Measurements from ENCODE around the gene GREB1. TPM values are rescaled to one million over a fixed set of nuclear protein-coding genes. Genes with fewer than 3 reads are reported as not detected.
"Not testable (repeated sequence)": the region's sequence is repeated elsewhere in the genome, so short reads cannot be mapped to it uniquely, and the experiment has no call there.

The GREB1 gene
- total RNA-seq, 4 donors from 2014 or later, result 3.1 to 8.8 (median 6.5) TPM

DNA sequence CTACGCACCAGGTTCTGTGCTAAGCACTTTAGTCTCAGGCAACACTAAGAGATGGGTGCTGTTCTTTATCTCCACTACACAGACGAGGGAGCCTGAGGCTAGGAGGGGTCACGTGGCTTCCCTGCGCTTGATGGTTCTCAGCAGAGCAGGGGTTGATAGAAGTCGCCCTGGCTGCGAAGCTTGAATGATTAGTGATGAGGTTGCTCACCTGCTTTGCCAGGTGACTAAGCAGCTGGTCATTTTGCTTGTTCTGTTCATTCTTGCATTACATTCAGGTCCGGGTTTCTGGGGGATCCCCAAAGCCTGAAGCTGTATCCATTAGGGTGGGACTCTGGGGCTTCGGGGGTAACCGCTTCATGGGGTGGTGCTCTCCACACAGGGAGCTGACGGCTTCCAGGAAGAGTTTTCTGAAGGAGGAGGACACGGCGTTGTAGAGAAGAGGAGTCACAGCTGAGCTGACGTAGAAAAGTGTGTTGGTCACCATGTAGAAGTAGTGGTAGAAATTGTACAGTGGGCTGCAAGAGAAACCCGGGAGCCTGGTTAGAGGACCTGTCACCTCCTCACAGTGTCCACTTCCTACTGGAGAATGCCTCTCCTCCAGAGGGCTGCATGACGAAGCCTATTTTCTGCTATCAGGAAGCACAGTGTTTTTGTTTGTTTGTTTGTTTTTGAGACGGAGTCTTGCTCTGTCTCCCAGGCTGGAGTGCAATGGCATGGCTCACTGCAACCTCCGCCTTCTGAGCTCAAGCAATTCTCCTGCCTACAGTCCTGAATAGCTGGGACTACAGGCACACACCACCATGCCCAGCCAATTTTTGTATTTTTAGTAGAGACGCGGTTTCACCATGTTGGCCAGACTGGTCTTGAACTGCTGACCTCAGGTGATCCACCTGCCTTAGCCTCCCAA lies 124.6 kb downstream of the GREB1 start:
- H3K4me3 ChIP-seq, result no peak overlapping the region
- no peaks in the 10 kb centered on the region for H3K36me3 ChIP-seq
- peaks cover 0 to 13% (median 0%) of the 10 kb centered on the region in 3 donors for H3K9me3 ChIP-seq
- TF ChIP-seq POLR2AphosphoS5 (IDR thresholded peaks at IDR 0.05) (no peak), POLR2A (IDR thresholded peaks at IDR 0.05) (no peak), EP300 (IDR thresholded peaks at IDR 0.05) (no peak)
- TF ChIP-seq, protein P1, sequence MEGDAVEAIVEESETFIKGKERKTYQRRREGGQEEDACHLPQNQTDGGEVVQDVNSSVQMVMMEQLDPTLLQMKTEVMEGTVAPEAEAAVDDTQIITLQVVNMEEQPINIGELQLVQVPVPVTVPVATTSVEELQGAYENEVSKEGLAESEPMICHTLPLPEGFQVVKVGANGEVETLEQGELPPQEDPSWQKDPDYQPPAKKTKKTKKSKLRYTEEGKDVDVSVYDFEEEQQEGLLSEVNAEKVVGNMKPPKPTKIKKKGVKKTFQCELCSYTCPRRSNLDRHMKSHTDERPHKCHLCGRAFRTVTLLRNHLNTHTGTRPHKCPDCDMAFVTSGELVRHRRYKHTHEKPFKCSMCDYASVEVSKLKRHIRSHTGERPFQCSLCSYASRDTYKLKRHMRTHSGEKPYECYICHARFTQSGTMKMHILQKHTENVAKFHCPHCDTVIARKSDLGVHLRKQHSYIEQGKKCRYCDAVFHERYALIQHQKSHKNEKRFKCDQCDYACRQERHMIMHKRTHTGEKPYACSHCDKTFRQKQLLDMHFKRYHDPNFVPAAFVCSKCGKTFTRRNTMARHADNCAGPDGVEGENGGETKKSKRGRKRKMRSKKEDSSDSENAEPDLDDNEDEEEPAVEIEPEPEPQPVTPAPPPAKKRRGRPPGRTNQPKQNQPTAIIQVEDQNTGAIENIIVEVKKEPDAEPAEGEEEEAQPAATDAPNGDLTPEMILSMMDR (IDR thresholded peaks at IDR 0.05), result no peak
- WGBS, 2 donors (ENCODE audit: low coverage in 1 of 2), result 74 to 100% methylated on average over 1 to 14 of the region's 19 CpGs
- H3K27me3 ChIP-seq, result peaks cover 40% of the 10 kb centered on the region
- no peak overlapping the region for H3K27ac ChIP-seq
- ATAC-seq, result no peak
- H3K4me1 ChIP-seq, result no peaks in the 10 kb centered on the region

DNA sequence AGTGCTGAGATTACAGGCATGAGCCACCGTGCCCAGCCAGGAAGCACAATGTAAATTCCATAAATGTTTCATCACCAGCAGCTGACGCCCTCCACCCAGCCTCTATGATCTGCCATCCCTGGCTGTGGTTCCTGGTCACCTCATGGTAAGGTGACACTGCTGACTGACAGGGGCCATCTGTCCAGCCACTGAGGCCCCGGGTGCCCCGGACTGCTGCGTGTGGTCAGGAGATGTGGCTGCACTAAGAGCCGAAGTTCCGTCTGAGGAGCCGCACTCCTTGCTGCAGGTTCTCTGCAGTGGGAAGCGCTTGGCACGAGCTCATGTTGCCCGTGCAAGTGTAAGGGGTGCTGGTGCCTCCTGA lies 125.2 kb downstream of the GREB1 start:
- H3K27ac ChIP-seq, result no peak overlapping the region
- no peak overlapping the region for H3K4me3 ChIP-seq
- WGBS, 2 donors (ENCODE audit: low coverage in 1 of 2), result no CpG with 5 or more reads among the region's 11 CpGs
- ATAC-seq, result no peak
- peaks cover 0 to 13% (median 0%) of the 10 kb centered on the region in 3 donors for H3K9me3 ChIP-seq
- TF ChIP-seq, protein P1 (IDR thresholded peaks at IDR 0.05), result no peak
- TF ChIP-seq POLR2A (IDR thresholded peaks at IDR 0.05) (no peak), POLR2AphosphoS5 (IDR thresholded peaks at IDR 0.05) (no peak), EP300 (IDR thresholded peaks at IDR 0.05) (no peak)
- H3K4me1 ChIP-seq, result no peaks in the 10 kb centered on the region
- H3K36me3 ChIP-seq, result no peaks in the 10 kb centered on the region
- H3K27me3 ChIP-seq, result peaks cover 40% of the 10 kb centered on the region

DNA sequence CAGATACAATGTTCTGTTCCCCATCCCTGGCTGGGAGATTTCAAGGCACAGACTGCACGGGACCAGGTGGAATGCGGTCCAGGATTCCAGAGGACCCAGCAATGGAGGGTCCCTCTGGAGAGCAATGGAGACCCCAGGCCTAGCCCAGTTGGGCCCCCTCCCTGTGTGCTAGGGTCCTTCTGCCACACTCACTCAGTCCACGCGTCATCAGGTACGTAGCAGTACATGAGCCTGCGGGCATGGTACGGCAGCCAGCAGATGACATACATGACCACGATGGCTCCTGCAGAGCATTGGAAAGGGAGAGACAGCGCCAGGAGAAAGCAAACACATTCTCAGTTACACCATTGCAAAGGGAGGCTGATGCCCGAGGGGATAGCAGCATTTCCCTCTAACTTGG lies 126.0 kb downstream of the GREB1 start:
- peaks cover 0 to 13% (median 0%) of the 10 kb centered on the region in 3 donors for H3K9me3 ChIP-seq
- H3K4me3 ChIP-seq, result no peak overlapping the region
- no peak overlapping the region for H3K27ac ChIP-seq
- ATAC-seq, result no peak
- no peaks in the 10 kb centered on the region for H3K4me1 ChIP-seq
- peaks cover 40% of the 10 kb centered on the region for H3K27me3 ChIP-seq
- WGBS, 2 donors (ENCODE audit: low coverage in 1 of 2), result 89 to 100% methylated on average over 1 to 5 of the region's 10 CpGs
- TF ChIP-seq EP300 (IDR thresholded peaks at IDR 0.05) (no peak), POLR2A (IDR thresholded peaks at IDR 0.05) (no peak), POLR2AphosphoS5 (IDR thresholded peaks at IDR 0.05) (no peak)
- TF ChIP-seq, protein P1 (IDR thresholded peaks at IDR 0.05), result no peak
- H3K36me3 ChIP-seq, result no peaks in the 10 kb centered on the region

DNA sequence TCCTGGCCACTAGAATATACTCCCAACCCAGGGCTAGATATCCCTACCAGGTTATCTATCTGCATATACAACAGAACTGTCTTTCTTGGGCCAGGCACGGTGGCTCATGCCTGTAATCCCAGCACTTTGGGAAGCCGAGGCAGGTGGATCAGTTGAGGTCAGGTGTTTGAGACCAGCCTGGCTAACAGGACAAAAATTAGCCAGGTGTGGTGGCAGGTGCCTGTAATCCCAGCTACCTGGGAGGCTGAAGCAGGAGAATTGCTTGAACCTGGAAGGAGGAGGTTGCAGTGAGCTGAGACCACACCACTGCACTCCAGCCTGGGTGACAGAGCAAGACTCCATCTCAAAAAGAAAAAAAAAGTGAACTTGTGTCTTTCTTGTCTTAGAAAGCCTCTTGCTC lies 126.6 kb downstream of the GREB1 start:
- ATAC-seq, H3K4me1 ChIP-seq, H3K4me3 ChIP-seq, H3K27ac ChIP-seq, H3K36me3 ChIP-seq: not testable (repeated sequence)
- Histone ChIP-seq H3K27me3 (peaks cover 40% of the 10 kb centered on the region), H3K9me3 (peaks cover 0 to 13% (median 0%) of the 10 kb centered on the region in 3 donors)
- 67% methylated on average over 1 of the region's 2 CpGs; no CpG with 5 or more reads in 1 of the 2 donors for WGBS, 2 donors (ENCODE audit: low coverage in 1 of 2)

DNA sequence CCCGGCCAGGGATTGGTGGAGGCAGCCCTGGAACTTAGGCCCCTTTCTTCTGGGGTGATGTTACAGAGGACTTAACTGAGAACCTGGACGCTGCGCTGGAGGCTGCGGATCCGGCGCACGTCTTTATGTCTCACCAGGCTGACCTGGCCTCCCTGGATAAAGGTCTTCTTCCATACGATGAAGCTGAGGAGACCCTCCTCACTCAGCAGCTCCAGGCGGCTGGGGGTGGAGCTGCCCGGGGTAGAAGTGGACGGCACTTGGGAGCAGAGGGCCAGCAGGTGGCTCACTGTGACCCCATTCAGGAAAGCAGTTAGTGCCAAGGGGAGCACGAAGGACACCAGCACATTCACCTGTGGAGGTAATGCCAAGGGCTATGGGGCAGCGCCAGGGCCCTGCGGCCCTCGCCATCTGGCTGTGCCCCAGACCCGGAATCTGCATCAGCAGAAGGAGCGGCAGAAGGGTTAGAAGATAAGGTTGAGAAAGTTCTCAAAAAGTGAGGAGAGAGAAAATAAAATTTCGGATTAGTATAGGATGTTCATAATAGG lies 128.1 kb downstream of the GREB1 start:
- Histone ChIP-seq H3K4me3 (no peak overlapping the region), H3K9me3 (peaks cover 0 to 13% (median 0%) of the 10 kb centered on the region in 3 donors), H3K4me1 (no peaks in the 10 kb centered on the region), H3K27me3 (peaks cover 48% of the 10 kb centered on the region), H3K36me3 (no peaks in the 10 kb centered on the region), H3K27ac (no peak overlapping the region)
- WGBS, 2 donors (ENCODE audit: low coverage in 1 of 2), result 82 to 97% methylated on average over 6 to 7 of the region's 18 CpGs
- ATAC-seq, result no peak
- TF ChIP-seq EP300 (IDR thresholded peaks at IDR 0.05) (no peak), POLR2A (IDR thresholded peaks at IDR 0.05) (no peak)

DNA sequence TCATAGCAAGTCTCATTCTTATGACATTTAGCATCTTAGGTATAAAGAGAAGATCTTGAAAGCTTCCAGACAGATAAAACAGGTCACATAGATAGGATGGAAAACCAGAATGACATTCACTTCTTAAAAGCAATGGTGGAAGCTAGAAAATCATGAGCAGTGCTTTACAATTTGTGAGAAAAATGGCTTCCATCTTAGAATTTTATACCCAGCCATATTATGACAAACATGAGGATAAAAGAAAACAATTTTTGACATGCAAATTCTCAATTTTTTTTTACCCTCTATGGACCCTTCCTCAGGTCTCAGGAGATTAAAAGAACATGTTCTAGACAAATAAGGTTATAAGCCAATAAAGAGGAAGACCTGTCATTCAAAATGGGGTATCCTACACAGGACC lies 129.0 kb downstream of the GREB1 start:
- Histone ChIP-seq H3K4me1 (no peaks in the 10 kb centered on the region), H3K4me3 (no peak overlapping the region), H3K27ac (no peak overlapping the region), H3K36me3 (no peaks in the 10 kb centered on the region), H3K27me3 (peaks cover 52% of the 10 kb centered on the region), H3K9me3 (peaks cover 0 to 13% (median 0%) of the 10 kb centered on the region in 3 donors)
- ATAC-seq, result no peak
- TF ChIP-seq, protein P1 (IDR thresholded peaks at IDR 0.05), result no peak
- TF ChIP-seq POLR2AphosphoS5 (IDR thresholded peaks at IDR 0.05), result no peak
- no peak for TF ChIP-seq POLR2A (IDR thresholded peaks at IDR 0.05)
- no peak for TF ChIP-seq EP300 (IDR thresholded peaks at IDR 0.05)

All from gastroesophageal sphincter (tissue), 4 donors.